ENCODE results near the gene NT5M. TPM values are rescaled to one million over a fixed set of nuclear protein-coding genes. Genes with fewer than 3 reads are reported as not detected.

NT5M gene
- total RNA-seq, 2 donors from 2014 or later, result 2.8 to 3.0 TPM

Other genes with a start within 250 kb of the NT5M start
- 1 to 10 TPM; 2.9 to 4.4 TPM for gene PLD6, start 97.0 kb upstream of the NT5M start, total RNA-seq
- gene FLCN, start 66.2 kb upstream of the NT5M start, total RNA-seq, result 10 to 100 TPM; 37.9 to 53.5 TPM
- 10 to 100 TPM; 45.3 to 54.6 TPM for gene COPS3, start 22.1 kb upstream of the NT5M start, total RNA-seq
- 1 to 10 TPM; 7.0 to 8.8 TPM for gene MED9, start 173.6 kb downstream of the NT5M start, total RNA-seq
- gene RASD1, start 193.0 kb downstream of the NT5M start, total RNA-seq, result 10 to 100 TPM in 1 of 2 donors, 1 to 10 TPM in 1; 7.4 to 40.3 TPM